Transverse colon (tissue), 4 donors: Measurements from ENCODE around the gene TMEM151A.

Experiments used
- CTCF ChIP-seq, 5 experiments: fragments of 200-600 bp in 3 of 5; fragments of 450-650 bp in 2 of 5; sonication (generic) in 3 of 5; IDR thresholded peaks; 1 replicate in 2 of 5; 2 replicates in 3 of 5; pipeline ENCODE4 v1.5.1; 2016 to 2017; ENCODE audit warnings: antibody characterized with exemption in 5 of 5, inconsistent platforms in 3 of 5, mild to moderate bottlenecking in 2 of 5, moderate library complexity in 1 of 5
- EP300 ChIP-seq: sonication (generic); formaldehyde crosslinking; IDR thresholded peaks from one replicate; pipeline ENCODE4 v1.6.1; 2017; ENCODE audit warnings: antibody characterized with exemption, low read depth
- POLR2A ChIP-seq: fragments of 450-650 bp; IDR thresholded peaks from one replicate; pipeline ENCODE4 v1.6.1; 2016; ENCODE audit warnings: antibody characterized with exemption, mild to moderate bottlenecking, moderate library complexity
- POLR2AphosphoS5 ChIP-seq, 3 donors: sonication (generic); formaldehyde crosslinking; IDR thresholded peaks; one replicate each; pipeline ENCODE4 v1.6.1; 2016; ENCODE audit warnings: antibody characterized with exemption in 3 of 3

- no peak for TF ChIP-seq CTCF (IDR thresholded peaks at IDR 0.05)
- TF ChIP-seq POLR2AphosphoS5 (IDR thresholded peaks at IDR 0.05) = no peak
- no peak for TF ChIP-seq POLR2A
- no peak for TF ChIP-seq EP300
Observed at GRCh38 chr11:66290330-66290621, 1.4 kb upstream of the TMEM151A start.
